Sciatic nerve (tissue), 2 donors: ENCODE measurements around the gene PHAX. TPM values are rescaled to one million over a fixed set of nuclear protein-coding genes. Genes with fewer than 3 reads are reported as not detected.
"Not testable (repeated sequence)": the region's sequence is repeated elsewhere in the genome, so short reads cannot be mapped to it uniquely, and the experiment has no call there.

Experiments
- ATAC-seq: fragments of 200-7000 bp; cut with Tn5 transposase; one replicate; pipeline ENCODE4 v1.9.1; 2020; ENCODE audit warnings: mild to moderate bottlenecking, moderate library complexity
- DNase-seq: peaks from one replicate; pipeline ENCODE4 v3.0.0-alpha.2; 2020; ENCODE audit warnings: low spot score
- intact Hi-C: fragments of 100-400 bp; cut with DNase I; formaldehyde crosslinking; loops from one replicate; pipeline ENCODE4 v1.14.2; 2022
- total RNA-seq: library from RNA; stranded (reverse); fragmentation: NEBNext Ultra II Directional; extraction: Animal tissue kit (Norgen Biotek cat#: 25700); gene quantifications from one replicate; pipeline ENCODE4 v1.2.1, GENCODE V29; 2021
- donor health status: DM: no; HTN: no; CAD: no.
- donor health status: DM: no; HTN: no; CAD: no.

Gene PHAX
- total RNA-seq, 1 donor from 2014 or later: 42.5 TPM

DNA sequence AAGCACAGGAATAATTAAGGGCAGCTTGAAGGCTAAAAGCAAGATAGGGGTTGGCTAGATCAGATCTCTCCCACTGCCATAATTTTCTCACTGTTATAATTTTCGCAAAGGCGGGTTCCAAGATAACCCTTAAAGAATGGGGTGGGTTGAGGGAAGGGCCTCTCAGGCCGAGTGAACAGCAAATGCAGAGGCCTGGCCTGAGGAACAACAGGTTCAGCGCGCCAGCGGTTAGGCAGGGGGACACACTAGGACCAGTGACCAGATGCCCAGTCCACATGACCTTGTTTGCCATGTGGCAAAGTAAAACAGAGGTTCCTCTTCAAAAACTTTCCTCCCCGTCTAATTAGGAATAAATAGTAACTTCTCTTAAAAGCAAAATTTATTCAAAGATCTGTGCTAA lies 1.2 kb upstream of the PHAX start:
- DNase-seq (no peak), ATAC-seq (no peak)
- intact Hi-C loops: no loop called here

DNA sequence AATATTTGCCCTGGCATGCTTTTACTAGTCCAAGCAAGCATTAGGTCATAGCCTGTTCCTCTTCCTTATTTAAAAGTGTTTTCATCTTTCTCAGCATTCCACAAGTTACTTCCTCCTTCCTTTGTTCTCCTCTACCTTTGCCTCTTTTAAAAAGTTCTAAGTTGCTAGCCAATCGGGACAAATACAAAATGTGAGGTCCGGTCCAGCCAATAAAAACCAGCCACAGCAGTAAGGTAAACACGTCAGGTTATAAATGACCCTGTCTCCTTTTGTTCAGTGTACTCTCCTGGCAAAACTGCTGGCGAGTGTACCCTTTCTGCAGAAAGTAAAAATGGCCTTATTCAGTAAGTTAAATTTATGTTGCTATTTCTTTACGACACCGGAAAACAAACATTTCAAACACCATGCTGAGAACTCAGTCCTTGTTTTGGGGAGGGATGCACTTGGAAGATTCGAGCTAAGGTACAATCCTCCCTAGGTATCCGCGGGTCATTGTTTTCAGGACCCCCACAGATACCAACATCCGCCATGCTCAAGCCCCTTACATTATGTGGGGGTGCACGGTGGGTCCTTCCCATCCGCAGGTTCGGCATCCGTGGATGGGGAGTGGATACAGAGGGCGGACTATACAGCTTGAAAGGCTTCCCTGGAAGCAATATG lies 646 bp upstream of the PHAX start:
- not testable (repeated sequence) for DNase-seq, ATAC-seq
- intact Hi-C loops: loop anchor here (10.0 kb wide), 1 partner anchor 265 kb away; no protein-coding TSS in a partner anchor

DNA sequence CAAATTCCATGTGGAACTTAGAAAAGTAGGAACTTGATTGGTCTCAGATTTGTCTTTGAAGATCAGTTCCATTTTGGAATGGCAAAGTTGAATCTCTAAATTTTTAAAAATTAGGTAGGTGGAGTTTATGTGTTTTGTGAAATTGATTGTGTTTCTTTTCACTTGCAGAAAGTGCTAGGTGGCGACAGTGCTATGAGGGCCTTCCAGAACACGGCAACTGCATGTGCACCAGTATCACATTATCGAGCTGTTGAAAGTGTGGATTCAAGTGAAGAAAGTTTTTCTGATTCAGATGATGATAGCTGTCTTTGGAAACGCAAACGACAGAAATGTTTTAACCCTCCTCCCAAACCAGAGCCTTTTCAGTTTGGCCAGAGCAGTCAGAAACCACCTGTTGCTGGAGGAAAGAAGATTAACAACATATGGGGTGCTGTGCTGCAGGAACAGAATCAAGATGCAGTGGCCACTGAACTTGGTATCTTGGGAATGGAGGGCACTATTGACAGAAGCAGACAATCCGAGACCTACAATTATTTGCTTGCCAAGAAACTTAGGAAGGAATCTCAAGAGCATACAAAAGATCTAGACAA lies 2.8 kb downstream of the PHAX start:
- intact Hi-C loops: loop anchor here (10.0 kb wide), 1 partner anchor 269 kb away; no protein-coding TSS in a partner anchor
- no peak for DNase-seq
- no peak for ATAC-seq

DNA sequence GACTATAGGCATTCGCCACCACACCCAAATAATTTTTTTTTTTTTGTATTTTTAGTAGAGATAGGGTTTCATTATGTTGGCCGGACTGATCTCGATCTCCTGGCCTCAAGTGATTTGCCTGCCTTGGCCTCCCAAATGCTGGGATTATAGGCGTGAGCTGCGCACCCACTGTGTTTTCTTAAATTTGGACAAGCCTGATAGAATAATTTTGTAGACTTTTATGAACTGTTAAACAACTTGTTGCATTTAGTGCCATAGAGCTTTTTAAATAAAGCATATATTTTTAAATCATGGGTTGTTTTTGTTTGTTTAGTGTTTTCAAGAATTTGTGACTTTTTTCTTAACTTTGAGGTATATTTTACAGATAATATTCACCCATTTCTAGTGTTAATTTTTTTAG lies 4.8 kb downstream of the PHAX start:
- DNase-seq: no peak
- intact Hi-C loops: loop anchor here (10.0 kb wide), 1 partner anchor 271 kb away; no protein-coding TSS in a partner anchor
- ATAC-seq: no peak

DNA sequence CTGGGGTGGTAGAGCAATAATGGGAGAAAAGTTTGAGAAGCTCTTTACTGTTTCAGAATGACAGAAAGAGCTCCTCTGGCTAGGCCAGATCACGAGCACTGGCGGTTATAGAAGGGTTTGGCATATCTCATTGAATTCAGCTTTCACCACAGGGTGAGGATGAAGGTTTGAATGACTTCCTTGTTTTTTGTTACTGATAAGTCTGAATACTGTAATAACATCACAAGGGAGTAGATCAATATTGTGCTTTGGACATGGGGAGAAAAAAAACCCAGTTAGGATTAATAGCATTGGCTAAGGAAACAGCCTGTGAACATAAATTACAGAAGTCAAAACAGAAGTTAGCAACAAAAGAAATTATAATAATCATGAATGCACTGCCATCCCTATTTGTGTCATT lies 9.4 kb downstream of the PHAX start:
- DNase-seq (no peak), ATAC-seq (no peak)
- intact Hi-C loops: no loop called here

DNA sequence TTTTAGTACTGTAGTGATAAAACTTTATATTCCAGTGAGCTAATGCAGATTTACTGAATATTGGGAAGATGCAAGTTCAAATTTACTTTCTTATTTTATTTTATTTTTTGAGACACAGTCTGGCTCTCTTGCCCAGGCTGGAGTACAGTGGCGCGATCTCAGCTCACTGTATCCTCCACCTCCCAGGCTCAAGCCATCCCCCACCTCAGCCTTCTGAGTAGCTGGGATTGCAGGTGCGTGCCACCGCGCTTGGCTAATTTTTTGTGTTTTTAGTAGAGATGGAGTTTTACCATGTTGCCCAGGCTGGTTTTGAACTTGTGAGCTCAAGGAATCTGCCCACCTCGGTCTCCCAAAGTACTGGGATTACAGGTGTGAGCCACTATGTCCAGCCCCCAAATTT lies 9.9 kb downstream of the PHAX start:
- intact Hi-C loops: no loop called here
- no peak for ATAC-seq
- DNase-seq: no peak

DNA sequence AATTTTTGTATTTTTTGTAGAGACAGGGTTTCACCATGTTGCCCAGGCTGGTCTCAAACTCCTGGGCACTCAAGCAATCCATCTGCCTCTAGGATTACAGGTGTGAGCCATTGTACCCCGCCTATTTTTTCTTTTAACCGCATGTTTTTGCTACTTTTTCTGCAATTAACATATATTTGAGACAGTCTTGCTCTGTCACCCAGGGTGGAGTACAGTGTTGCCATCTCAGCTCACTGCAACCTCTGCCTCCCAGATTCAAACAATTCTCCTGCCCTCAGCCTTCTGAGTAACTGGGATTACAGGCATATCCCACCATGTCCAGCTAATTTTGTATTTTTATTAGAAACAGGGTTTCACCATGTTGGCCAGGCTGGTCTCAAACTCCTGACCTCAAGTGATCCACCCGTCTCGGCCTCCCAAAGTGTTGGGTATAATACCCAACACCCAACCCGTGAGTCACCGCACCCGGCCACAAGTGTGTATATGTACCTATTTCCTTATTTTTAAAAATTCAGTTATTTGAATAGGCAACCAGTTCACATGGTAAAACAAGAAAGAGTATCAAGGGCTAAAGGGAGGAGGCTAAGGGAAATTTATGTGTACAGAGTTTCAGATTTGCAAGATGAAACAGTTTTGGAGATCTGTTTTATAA lies 13.3 kb downstream of the PHAX start:
- DNase-seq (no peak), ATAC-seq (no peak)
- intact Hi-C loops: no loop called here

DNA sequence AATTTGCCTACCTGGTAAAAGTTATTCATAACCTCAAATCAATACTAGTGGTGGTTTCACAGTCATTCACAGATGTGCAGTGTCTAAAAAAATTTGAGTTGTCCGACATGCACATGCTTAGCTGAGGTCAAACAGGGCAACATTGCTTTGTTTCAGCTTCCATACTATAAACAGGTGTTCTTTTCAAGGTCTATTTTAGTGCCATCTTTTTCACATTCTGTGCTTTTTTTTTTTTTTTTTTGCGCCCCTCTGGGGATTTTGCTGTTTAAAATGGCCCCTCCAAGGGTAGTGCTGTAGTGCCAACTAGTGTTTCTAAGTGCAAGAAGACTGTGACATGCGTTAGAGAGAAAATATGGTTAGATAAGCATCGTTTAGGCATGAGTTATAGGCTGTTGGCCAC lies 14.5 kb downstream of the PHAX start:
- no peak for DNase-seq
- intact Hi-C loops: no loop called here
- ATAC-seq: no peak

DNA sequence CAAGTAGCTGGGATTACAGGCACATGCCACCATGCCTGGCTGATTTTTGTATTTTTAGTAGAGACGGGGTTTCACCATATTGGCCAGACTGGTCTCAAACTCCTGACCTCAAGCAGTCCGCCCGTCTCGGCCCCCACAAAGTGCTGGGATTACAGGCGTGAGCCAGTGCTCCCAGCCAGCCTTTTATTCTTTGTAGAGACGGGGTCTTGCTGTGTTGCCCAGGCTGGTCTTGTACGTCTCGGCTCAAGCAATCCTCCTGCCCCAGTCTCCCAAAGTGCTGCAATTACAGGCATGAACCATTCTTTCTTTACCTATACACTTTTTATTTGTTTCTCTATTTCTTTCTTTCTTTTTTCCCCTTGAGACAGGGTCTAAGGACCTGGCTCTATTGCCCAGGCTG lies 16.9 kb downstream of the PHAX start:
- DNase-seq, ATAC-seq, intact Hi-C loops: not testable (repeated sequence)

DNA sequence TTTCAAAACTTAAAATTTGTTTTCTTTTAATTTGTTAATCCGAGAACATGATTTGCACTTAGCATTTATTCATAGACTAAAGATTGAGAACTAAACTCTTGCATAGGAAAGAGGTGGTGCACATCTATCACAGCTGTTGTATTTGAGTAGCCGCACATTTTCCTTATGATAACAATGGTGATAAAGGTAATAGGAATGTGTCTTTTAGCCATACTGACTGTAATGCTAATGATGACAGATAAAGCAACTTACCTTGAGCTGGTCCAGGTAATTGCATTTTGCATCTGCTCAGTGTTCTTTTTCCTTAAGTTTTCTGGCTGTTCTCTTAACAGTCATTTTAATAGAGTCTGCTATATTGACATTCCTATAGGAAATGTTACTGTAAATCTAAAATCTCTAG lies 19.0 kb downstream of the PHAX start:
- ATAC-seq (no peak), DNase-seq (no peak)
- intact Hi-C loops: no loop called here

DNA sequence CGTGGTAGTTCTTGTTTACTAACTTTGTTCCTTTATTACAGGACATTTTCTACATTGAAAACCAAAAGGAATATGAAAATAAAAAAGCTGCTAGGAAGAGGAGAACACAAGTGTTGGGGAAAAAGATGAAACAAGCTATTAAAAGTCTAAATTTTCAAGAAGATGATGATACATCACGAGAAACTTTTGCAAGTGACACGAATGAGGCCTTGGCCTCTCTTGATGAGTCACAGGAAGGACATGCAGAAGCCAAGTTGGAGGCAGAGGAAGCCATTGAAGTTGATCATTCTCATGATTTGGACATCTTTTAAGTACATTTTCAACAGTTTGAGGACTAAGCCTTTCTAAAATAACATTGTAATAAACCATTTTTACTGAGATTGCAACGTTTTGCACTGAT lies 23.8 kb downstream of the PHAX start:
- intact Hi-C loops: no loop called here
- DNase-seq (no peak), ATAC-seq (no peak)

DNA sequence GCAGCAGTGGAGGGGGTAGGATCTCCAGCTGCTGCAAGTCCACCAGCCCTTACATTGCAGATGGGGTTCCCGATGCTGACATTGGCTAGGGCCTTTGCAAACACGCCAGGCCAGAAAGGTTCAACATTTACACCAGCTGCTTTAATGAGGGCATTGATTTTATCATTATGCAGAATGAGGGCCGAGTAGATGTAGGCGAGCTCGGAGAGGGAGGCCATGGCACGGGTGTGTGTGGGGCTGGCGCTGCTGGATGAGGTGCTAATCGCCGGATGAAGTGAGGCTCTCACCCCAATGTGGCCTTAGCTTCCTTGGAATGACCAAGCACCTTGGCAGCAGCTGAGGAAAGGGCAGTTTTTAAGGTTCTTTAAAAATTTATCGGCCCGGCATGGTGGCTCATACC lies 27.4 kb downstream of the PHAX start:
- no peak for ATAC-seq
- intact Hi-C loops: no loop called here
- no peak for DNase-seq

DNA sequence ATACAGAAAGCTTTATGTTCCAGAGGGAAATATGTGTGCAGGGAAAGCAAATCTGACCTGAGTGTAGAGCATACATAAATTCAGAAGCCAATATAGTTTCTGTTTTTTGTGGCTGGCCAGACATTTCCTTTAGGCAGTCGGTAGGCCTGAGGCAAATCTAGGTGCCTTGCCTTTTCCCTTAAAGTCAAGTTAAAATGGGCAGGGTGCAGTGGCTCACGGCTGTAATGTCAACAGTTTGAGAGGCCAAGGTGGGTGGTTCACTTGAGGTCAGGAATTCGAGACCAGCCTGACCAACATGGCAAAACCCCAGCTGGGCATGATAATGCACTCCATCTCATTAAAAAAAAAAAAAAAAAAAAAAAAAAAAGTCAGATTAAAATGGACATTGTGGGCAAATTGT lies 31.2 kb downstream of the PHAX start:
- intact Hi-C loops: no loop called here
- DNase-seq (no peak), ATAC-seq (no peak)

DNA sequence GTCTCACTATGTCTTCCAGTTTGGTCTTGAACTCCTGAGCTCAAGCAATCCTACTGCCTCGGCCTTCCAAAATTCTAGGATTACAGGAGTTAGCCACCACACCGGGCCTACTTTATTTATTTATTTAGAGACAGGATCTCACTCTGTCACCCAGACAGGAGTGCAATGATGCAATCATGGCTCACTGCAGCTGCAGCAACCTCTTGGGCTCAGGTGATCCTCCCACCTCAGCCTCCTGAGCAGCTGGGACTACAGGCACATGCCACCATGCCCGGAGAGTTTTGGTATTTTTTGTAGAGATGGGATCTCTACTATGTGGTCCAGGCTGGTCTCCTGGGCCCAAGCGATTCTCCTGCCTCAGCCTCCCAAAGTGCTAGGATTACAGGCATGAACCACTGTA lies 32.8 kb downstream of the PHAX start:
- DNase-seq (no peak), ATAC-seq (no peak)
- intact Hi-C loops: no loop called here

DNA sequence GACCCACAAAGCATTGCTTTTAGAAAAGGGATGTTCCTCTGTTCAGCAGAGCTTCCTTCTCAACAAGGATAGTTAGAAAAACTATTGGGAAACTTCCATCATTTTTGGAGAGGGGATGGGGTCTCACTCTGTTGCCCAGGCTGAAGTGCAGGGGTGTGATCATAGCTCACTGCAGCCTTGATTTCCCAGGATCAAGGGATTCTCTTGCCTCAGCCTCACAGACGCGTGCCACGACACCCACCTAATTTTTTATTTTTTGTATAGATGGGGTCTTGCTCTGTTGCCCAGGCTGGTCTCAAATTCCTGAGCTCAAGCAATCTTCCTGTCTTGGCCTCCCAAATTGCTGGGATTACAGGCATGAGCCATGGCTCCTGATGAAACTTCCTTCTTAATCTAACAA lies 34.8 kb downstream of the PHAX start:
- ATAC-seq (no peak), DNase-seq (no peak)
- intact Hi-C loops: no loop called here

DNA sequence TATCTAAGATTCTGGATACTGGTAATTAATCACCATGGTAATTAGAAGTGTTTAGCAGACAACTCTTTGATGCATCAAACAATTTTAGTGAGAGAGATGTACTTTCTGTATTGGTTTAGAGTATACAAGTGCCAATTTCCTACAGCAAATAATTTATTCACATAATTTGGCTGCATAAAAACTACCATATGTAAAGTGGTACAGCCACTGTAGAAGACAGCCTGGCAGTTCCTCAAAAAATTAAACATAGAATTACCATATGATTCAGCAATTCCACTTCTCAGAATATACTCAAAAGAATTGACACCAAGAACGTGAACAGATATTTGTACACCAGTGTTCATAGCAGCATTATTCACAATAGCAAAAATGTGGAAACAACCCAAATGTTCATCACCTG lies 36.2 kb downstream of the PHAX start:
- intact Hi-C loops: no loop called here
- DNase-seq (no peak), ATAC-seq (no peak)

DNA sequence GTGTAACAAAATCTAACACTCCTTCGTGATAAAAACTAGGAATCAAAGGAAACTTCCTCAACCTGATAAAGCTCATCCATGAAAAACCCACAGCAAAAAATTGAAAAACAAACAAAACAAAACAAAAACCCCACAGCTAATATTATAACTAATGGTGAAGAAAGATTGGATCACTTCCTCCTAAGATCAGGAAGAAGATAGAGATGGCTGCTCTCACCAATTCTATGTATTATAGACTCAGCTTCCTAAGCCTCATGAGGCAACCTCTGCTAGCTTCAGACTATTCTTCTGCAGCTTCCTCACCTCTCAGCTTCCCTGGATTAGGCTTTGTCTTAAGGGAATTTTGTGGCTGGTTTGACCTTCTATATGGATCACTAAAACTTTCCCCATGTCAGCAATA lies 40.1 kb downstream of the PHAX start:
- DNase-seq (no peak), ATAC-seq (no peak)
- intact Hi-C loops: no loop called here

DNA sequence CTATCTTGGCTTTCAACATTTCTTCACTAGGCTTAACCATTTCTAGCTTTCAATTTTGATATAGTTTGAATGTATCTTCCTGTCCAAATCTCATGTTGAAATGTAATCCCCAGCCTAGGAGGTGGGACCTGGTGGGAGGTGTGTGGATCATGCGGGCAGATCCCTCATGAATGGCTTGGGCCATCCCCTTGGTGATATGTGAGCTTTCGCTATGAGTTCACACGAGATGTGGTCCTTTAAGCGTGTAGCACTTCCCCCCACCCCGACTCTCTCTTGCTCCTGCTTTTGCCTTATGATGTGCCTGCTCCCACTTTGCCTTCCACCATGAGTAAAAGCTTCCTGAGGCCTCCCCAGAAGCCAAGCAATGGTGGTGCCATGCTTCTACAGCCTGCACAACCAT lies 40.6 kb downstream of the PHAX start:
- intact Hi-C loops: no loop called here
- DNase-seq: no peak
- no peak for ATAC-seq

DNA sequence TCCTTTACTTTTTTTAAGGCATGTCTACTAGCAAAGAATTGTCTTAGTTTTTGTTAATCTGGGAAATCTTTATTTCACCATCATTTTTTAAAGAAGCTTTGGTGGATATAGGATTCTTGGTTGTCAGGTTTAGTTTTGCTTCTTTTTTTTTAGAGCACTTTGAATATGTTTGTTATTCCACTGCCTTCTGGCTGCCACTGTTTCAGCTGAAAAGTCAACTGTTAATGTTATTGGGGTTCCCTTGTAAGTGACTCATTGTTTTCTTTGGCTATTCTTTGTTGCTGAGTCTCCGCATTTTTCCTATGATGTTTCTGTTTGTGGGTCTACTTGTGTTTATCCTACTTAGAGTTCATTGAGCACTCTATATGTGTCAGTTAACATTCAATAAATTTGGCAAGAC lies 44.4 kb downstream of the PHAX start:
- intact Hi-C loops: no loop called here
- DNase-seq (no peak), ATAC-seq (no peak)

DNA sequence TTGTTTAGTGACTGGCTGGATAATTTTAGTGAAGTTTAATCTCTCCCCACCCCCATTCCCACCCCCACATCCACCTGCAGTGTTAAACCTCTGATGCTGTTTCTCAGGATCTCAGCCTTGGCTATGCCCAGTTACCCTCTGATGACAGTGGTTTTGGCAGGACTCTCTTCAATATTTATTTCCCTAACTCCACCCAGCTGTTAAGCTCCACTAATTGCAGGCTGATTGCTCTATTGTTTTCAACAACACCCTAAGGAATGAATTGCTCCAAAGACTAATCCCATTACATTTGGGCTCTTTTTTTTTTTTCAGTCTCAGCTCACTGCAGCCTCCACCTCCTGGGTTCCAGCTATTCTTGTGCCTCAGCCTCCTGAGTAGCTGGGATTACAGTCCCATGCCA lies 46.3 kb downstream of the PHAX start:
- intact Hi-C loops: no loop called here
- no peak for ATAC-seq
- no peak for DNase-seq

DNA sequence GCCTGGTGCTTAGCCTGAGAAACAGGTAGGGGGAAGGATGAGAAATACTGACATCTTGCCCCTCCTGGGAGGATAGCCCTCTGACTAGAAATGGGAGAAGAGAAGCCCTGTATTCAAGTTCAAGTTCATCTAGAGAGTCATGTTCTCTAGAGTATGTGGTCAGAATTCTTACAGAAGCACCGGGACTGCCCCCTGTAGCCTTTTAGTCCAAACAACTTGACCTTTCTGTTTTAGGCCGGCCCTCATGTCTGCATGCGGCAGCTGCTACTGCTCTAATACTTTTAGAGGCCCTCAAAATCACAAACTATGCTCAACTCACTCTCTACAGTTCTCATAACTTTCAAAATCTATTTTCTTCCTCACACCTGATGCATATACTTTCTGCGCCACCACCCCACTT lies 47.7 kb downstream of the PHAX start:
- intact Hi-C loops: no loop called here
- ATAC-seq (no peak), DNase-seq (no peak)
